Measurements from ENCODE around the gene PFDN6.
"Not testable (repeated sequence)": the region's sequence is repeated elsewhere in the genome, so short reads cannot be mapped to it uniquely, and the experiment has no call there.

The PFDN6 gene

GRCh38 chr6:33272275-33273128 is 16.9 kb upstream of the PFDN6 start:
- in situ Hi-C loops (cut with HindIII; ENCODE audit: low pct_ligation_motif_present, low pct_unique_long_range_greater_than_20kb, low sequenced_read_pairs), result no loop called here

DNA sequence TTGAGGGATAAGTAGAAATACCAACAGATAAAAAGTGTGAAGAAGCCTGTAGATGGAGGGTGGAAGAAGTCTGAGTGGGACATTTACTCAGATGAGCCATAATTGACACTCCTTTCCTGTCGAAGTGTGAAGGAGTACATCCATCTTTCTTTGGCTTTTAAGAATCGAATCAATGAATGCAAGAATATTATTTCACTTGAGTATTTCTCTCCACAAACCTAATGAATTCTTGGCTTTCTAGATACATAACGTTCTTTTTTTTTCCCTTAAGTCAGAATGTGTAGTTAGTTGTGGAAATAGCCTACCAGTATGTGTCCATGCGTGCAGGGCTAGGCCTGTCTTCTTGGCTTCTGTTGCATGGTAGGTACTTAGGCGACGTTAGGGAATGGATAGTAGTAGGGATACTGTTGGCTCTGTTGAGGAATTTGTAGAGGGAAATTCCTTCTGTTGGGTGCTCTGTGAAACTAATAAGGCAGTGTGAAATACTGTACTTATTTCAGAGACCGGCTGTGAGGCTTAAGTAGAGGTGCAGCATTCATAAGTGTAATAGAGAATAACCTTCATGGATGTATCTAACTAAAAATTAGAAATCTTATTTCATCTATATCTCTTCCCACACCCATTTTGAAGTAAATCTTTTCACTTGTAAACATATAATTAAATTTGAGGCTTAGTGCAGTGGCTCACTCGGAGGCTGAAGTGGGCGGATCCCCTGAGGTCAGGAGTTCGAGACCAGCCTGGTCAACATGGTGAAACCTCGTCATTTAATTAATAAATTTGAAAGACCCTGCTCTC is 16.1 kb upstream of the PFDN6 start:
- in situ Hi-C loops (cut with HindIII; ENCODE audit: low pct_ligation_motif_present, low pct_unique_long_range_greater_than_20kb, low sequenced_read_pairs), result no loop called here
- no peak for DNase-seq

More at GRCh38 chr6:33272275-33273128, 16.9 kb upstream of the PFDN6 start:
- no peak for DNase-seq

DNA sequence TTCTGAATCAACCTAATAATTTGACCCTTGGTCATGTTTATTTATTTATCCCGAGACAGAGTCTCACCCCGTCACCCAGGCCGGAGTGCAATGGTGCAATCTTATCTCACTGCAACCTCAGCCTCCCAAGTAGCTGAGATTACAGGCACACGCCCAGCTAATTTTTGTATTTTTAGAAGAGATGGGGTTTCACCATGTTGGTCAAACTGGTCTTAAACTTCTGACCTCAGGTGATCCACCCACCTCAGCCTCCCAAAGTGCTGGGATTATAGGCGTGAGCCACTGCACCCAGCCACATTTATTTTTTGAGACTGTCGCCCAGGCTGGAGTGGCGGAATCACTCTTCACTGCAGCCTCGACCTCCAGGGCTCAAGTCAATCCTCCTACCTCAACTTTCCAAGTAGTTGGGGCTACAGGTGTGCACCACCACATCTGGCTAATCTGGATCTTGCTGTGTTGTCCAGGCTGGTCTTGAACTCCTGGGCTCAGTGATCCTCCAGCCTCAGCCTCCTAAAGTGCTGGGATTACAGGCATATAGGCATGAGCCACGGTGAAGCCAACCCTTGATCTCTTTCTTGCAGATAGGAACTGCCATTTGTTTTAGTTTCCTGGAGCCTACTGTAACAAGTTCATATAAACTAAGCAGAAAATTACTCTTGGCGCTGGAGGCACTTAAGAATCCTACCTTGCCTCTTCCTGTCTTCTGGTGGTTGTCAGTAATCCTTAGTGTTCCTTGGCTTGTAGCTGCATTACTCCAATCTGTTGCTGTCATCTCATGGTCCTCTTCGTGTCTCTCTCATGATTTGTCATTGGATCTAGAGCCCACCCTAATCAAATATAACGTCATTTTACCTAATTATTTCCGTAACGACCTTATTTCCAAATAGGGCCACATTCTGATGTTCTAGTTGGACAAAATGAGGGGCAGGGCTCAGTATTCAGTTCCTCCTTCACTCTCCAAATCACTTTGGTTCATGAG is 15.2 kb upstream of the PFDN6 start:
- in situ Hi-C loops (cut with HindIII; ENCODE audit: low pct_ligation_motif_present, low pct_unique_long_range_greater_than_20kb, low sequenced_read_pairs), result no loop called here
- no peak for DNase-seq

DNA sequence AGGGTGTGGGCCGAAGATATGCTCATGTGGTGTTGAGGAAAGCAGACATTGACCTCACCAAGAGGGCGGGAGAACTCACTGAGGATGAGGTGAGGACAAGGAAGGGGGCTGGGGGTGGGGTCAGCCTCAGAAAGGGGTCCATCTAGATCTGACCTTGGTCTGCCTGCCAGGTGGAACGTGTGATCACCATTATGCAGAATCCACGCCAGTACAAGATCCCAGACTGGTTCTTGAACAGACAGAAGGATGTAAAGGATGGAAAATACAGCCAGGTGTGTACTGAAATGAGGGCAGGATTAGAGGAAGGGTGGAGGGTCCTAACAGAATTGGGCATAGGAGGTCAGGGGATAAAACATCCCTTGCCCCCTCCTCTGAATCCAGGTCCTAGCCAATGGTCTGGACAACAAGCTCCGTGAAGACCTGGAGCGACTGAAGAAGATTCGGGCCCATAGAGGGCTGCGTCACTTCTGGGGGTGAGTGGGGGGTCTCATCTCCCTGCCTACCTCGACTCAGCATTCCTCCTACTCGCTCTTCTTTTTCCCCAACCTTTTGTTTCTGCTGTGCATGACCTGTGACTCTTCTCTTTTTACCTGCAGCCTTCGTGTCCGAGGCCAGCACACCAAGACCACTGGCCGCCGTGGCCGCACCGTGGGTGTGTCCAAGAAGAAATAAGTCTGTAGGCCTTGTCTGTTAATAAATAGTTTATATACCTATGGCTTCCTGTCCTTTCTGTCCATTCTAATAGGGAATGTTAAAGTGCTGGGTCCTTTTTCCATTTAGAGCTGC is 13.4 kb upstream of the PFDN6 start:
- in situ Hi-C loops (cut with HindIII; ENCODE audit: low pct_ligation_motif_present, low pct_unique_long_range_greater_than_20kb, low sequenced_read_pairs); DNase-seq: not testable (repeated sequence)

GRCh38 chr6:33276581-33276863 is 12.9 kb upstream of the PFDN6 start:
- DNase-seq, result no peak
- in situ Hi-C loops (cut with HindIII; ENCODE audit: low pct_ligation_motif_present, low pct_unique_long_range_greater_than_20kb, low sequenced_read_pairs), result no loop called here

DNA sequence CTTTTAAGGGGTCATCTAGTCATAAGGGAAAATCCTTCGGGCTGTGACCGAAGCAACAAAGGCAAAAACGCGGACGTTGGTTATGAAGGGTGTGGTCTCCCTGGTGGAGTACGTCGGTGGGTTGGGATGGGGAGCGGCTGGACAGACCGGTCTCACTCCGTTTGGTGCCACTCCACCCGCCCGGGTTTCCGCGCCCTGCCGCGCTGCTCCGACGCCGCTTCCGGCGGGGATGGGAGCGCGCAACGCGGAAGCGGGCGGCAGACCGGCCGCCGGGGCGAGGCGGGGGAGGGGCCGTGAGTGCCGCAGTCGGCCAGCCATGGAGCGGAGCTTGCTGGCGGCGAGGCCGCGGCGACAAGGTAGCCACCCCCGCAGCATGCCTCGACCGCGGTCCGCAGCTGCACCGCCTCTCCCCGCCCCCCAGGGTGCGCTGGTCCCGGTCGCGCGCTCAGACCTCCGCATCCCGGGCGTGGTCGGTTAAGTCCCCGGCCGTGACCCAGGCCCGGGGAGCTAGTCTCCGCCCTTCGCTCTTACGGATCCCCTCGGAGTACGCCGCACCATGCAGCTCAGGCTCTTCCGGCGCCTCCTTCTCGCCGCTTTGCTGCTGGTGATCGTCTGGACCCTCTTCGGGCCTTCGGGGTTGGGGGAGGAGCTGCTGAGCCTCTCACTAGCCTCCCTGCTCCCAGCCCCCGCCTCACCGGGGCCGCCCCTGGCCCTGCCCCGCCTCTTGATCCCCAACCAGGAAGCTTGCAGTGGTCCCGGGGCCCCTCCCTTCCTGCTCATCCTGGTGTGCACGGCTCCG is 12.3 kb upstream of the PFDN6 start, which contains the start of gene B3GALT4:
B3GALT4 (plus strand) TSS at position 260 of the 799 bp plus-strand sequence; CDS start at position 557, 297 bp downstream.
- DNase-seq, result peak; percentile 74
- in situ Hi-C loops (cut with HindIII; ENCODE audit: low pct_ligation_motif_present, low pct_unique_long_range_greater_than_20kb, low sequenced_read_pairs), result no loop called here

- in situ Hi-C loops (cut with HindIII; ENCODE audit: low pct_ligation_motif_present, low pct_unique_long_range_greater_than_20kb, low sequenced_read_pairs), result no loop called here
- DNase-seq, result no peak
Observed at GRCh38 chr6:33277663-33278391, 11.6 kb upstream of the PFDN6 start.

DNA sequence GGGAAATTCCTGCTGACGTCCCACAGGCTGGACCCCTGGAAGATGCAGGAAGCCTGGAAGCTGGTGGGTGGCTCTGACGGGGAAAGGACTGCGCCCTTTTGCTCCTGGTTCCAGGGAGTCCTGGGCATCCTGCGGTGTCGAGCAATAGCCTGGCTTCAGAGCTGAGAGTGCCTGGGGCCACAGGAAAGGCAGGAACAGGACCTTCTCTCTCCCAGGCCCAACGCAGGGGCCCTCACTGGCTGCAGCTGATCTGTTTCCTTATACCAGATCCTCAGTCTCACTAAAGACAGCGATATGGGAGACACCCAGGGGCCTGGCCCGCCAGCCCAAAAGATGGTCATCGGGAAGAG is 11.0 kb upstream of the PFDN6 start:
- in situ Hi-C loops (cut with HindIII; ENCODE audit: low pct_ligation_motif_present, low pct_unique_long_range_greater_than_20kb, low sequenced_read_pairs), result no loop called here
- DNase-seq, result no peak

GRCh38 chr6:33278810-33279209 is 10.6 kb upstream of the PFDN6 start:
- in situ Hi-C loops (cut with HindIII; ENCODE audit: low pct_ligation_motif_present, low pct_unique_long_range_greater_than_20kb, low sequenced_read_pairs), result no loop called here
- DNase-seq, result no peak

- in situ Hi-C loops (cut with HindIII; ENCODE audit: low pct_ligation_motif_present, low pct_unique_long_range_greater_than_20kb, low sequenced_read_pairs), result no loop called here
- DNase-seq, result no peak
Observed at GRCh38 chr6:33279257-33279695, 10.1 kb upstream of the PFDN6 start.

DNA sequence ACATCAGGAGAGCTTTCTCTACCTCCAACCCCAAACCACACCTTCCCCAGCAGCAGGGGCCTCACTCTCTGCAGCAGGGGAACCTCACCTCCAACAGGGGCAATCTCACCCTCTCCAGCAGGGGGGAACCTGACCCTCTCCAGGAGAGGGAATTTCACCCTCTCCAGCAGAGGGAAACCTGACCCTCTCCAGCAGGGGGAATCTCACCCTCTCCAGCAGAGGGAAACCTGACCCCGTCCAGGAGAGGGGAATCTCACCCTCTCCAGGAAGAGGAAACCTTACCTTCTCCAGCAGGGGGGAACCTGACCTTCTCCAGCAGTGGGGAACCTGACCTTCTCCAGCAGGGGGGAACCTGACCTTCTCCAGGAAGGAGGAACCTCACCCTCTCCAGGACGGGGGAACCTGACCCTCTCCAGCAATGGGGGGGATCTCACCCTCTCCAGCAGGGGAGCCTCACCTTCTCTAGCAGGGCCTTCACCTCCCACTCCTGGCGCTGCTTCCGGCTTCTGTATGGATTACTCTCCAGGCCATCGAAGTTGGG is 9.4 kb upstream of the PFDN6 start:
- in situ Hi-C loops (cut with HindIII; ENCODE audit: low pct_ligation_motif_present, low pct_unique_long_range_greater_than_20kb, low sequenced_read_pairs), result no loop called here
- DNase-seq, result peak; percentile 82

GRCh38 chr6:33280539-33280938 is 8.9 kb upstream of the PFDN6 start:
- DNase-seq, result no peak
- in situ Hi-C loops (cut with HindIII; ENCODE audit: low pct_ligation_motif_present, low pct_unique_long_range_greater_than_20kb, low sequenced_read_pairs), result no loop called here

GRCh38 chr6:33285214-33285613 is 4.2 kb upstream of the PFDN6 start:
- in situ Hi-C loops (cut with HindIII; ENCODE audit: low pct_ligation_motif_present, low pct_unique_long_range_greater_than_20kb, low sequenced_read_pairs); DNase-seq: not testable (repeated sequence)

DNA sequence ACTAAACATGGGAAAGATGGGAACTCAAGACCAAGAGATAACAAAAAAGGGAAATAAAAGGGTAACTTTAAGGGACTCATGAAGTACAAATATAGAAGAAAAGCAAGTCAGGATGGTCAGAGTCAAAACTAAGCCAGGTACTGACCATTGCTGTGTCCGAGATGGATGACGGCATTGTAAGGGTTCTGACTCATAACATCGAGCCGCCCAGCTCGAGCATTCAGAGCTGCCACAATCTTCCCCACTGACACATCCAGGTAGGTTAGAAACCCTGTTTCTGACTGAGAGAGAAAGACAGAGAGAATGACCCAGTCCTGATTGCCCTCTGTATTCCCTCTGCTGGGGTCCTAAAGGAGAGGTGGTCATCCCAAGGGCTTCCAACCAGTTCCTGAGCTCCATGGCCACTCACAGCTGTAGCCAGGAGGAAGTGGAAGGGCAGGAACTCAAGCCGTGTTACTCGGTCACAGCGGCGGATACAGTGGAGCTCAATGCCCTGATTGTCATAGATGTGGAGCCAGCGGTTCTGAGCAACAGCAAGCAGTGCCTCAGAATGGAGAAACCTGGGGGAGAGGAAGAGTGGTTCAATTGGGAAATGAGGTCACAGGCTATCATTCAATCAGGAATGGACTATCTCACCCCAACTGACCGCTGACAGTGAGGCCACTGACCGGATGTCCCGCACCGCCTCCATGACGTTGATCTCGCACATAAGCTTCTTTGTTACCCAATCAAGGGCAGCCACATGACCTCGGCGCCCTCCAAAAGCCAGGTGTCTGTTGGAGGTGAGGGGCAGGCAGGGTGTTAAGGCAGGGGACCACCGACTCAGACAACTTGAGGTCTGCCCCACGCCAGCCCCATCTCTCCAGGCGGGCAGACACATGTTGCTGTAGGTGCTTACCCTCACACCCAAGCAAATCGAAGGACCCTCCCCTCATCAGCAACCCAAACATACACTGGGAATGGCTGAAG is 2.2 kb upstream of the PFDN6 start:
- DNase-seq, result no peak
- in situ Hi-C loops (cut with HindIII; ENCODE audit: low pct_ligation_motif_present, low pct_unique_long_range_greater_than_20kb, low sequenced_read_pairs), result no loop called here

- no peak for DNase-seq
- in situ Hi-C loops (cut with HindIII; ENCODE audit: low pct_ligation_motif_present, low pct_unique_long_range_greater_than_20kb, low sequenced_read_pairs), result no loop called here
Observed at GRCh38 chr6:33288141-33288920, 1.1 kb upstream of the PFDN6 start.
